ENCODE measurements around the gene CDH9.

CDH9 gene, protein sequence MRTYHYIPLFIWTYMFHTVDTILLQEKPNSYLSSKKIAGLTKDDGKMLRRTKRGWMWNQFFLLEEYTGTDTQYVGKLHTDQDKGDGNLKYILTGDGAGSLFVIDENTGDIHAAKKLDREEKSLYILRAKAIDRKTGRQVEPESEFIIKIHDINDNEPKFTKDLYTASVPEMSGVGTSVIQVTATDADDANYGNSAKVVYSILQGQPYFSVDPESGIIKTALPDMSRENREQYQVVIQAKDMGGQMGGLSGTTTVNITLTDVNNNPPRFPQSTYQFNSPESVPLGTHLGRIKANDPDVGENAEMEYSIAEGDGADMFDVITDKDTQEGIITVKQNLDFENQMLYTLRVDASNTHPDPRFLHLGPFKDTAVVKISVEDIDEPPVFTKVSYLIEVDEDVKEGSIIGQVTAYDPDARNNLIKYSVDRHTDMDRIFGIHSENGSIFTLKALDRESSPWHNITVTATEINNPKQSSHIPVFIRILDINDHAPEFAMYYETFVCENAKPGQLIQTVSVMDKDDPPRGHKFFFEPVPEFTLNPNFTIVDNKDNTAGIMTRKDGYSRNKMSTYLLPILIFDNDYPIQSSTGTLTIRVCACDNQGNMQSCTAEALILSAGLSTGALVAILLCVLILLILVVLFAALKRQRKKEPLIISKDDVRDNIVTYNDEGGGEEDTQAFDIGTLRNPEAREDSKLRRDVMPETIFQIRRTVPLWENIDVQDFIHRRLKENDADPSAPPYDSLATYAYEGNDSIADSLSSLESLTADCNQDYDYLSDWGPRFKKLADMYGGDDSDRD

DNA sequence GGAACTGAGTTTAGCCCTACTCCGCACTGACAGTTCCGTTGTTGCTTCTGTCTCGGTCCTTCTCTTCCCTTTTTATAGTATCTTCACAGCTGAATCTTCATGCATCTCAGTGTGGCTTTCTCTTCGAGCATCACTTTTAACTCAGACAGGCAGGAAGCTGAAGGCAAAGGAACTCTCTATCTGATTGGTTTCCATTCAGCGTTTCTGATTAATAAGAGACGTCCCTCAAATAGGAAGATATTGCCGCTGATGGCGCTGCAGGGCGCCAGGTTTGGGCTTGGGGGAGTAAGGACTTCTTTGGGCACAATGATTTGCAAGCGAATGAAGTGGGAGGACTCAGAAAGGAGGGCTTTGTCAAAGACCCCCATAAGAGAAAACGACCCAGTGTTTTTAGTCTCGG lies at the start of gene CDH9:
Gene CDH9 (minus strand): TSS at position 111 of the 400 bp plus-strand sequence. CDS start 50,253 bp downstream, outside the sequence.
- Histone ChIP-seq H3K4me1 (ENCODE audit: control insufficient read depth in 2 of 2, insufficient read depth in 2 of 2, low read length in 2 of 2) (no peaks in the 10 kb centered on the region), H3K36me3 (ENCODE audit: control insufficient read depth in 2 of 2, insufficient read depth in 2 of 2, low read length in 2 of 2) (no peaks in the 10 kb centered on the region), H3K9me3 (ENCODE audit: control insufficient read depth in 2 of 2, low read length in 2 of 2) (peaks cover 2 to 3% of the 10 kb centered on the region in 2 donors), H3K9ac (ENCODE audit: low read depth in 1 of 2, low read length in 2 of 2) (no peak within 1 kb of the TSS), H3K4me3 (ENCODE audit: low read length in 2 of 2) (no peak within 1 kb of the TSS), H3K27ac (ENCODE audit: low read depth in 2 of 2, low read length in 2 of 2) (no peak within 1 kb of the TSS), H3K27me3 (ENCODE audit: control insufficient read depth in 2 of 2, insufficient read depth in 2 of 2, low read length in 2 of 2) (no peaks in the 10 kb centered on the region)

DNA sequence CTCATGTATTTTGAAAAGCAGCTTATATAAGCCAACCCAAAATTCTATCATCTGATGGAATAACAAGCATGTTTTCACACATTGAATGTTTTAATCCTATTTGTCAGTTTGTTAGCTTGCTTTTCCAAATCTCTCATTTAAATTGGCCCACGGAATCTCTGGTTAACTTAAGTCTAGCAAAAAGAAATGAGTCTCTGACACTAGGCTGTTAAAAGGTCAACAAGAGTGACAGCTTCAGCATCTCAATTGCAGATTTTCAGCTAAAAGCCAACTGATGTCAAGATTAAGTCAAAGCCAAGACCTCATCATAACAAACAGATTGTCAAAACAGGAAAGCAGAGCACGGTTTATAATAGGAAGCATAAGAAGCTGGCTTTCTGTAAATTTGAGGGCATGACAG lies 49.4 kb upstream of the CDH9 start:
- Histone ChIP-seq H3K4me3 (ENCODE audit: low read length in 2 of 2) (no peak overlapping the region), H3K9ac (ENCODE audit: low read depth in 1 of 2, low read length in 2 of 2) (no peak overlapping the region), H3K9me3 (ENCODE audit: control insufficient read depth in 2 of 2, low read length in 2 of 2) (no peaks in the 10 kb centered on the region), H3K27ac (ENCODE audit: low read depth in 2 of 2, low read length in 2 of 2) (no peak overlapping the region), H3K4me1 (ENCODE audit: control insufficient read depth in 2 of 2, insufficient read depth in 2 of 2, low read length in 2 of 2) (no peaks in the 10 kb centered on the region), H3K36me3 (ENCODE audit: control insufficient read depth in 2 of 2, insufficient read depth in 2 of 2, low read length in 2 of 2) (no peaks in the 10 kb centered on the region), H3K27me3 (ENCODE audit: control insufficient read depth in 2 of 2, insufficient read depth in 2 of 2, low read length in 2 of 2) (no peaks in the 10 kb centered on the region)

DNA sequence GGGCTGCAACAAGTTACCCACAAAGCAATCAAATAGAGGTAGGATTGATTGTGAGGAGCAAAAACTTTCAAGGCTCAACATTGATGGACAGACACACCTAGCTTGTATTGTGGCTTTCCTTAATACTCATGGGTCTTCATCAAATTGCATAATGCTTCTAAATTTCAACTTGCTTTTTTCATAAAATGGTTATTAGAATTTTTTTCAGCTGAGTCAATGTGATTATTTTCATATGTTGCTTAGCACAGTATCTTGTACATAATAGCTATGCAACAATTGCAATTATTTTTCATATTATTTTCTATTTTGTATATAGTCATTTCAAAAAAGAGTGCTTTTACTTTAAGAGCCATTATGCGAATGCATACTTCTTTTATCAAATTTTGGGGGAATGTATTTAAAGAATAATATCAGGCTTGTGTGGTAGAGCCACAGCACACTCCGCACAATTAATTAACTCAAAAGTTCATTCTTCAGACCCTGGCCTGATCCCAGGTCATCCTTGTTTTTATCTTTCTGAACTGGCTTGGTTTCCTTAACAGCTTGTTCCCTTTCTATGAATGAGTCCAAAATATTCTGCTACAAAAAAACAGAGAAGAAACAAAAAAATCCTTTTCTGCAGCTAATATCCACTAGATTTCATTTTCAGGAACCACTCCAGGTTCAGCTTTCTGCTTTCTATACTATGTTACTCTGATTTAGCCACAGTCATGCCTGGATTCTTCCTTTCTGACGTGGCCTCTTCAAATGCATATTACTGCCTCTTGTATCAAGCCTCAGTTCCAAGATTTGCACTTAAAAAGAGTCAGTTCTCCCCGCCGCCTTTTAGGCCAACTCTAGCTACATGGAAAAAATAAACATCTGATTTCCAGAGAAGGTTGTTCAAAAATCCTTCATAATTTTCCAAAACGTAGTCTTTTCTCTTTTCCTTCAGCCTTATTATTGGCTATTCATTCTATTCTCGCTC lies 45.3 kb upstream of the CDH9 start:
- H3K27me3 ChIP-seq (ENCODE audit: control insufficient read depth in 2 of 2, insufficient read depth in 2 of 2, low read length in 2 of 2), result no peaks in the 10 kb centered on the region
- no peaks in the 10 kb centered on the region for H3K36me3 ChIP-seq (ENCODE audit: control insufficient read depth in 2 of 2, insufficient read depth in 2 of 2, low read length in 2 of 2)
- no peaks in the 10 kb centered on the region for H3K4me1 ChIP-seq (ENCODE audit: control insufficient read depth in 2 of 2, insufficient read depth in 2 of 2, low read length in 2 of 2)
- no peaks in the 10 kb centered on the region for H3K9me3 ChIP-seq (ENCODE audit: control insufficient read depth in 2 of 2, low read length in 2 of 2)
- H3K9ac ChIP-seq (ENCODE audit: low read depth in 1 of 2, low read length in 2 of 2), result no peak overlapping the region
- no peak overlapping the region for H3K27ac ChIP-seq (ENCODE audit: low read depth in 2 of 2, low read length in 2 of 2)
- no peak overlapping the region for H3K4me3 ChIP-seq (ENCODE audit: low read length in 2 of 2)

DNA sequence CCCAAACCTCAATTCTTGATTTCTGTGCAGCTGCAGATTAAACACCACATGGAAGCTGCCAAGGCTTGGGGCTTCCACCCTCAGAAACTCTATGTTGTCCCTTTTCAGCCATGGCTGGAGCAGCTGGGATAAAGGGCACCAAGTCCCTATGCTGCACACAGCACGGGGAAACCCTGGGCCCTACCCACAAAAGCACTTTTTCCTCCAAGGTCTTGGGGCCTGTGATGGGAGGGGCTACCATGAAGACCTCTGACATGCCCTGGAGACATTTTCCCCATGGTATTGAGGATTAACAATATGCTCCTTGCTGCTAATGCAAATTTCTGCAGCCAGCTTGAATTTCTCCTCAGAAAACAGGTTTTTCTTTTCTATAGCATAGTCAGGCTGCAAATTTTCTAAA lies 41.8 kb upstream of the CDH9 start:
- Histone ChIP-seq H3K27me3 (ENCODE audit: control insufficient read depth in 2 of 2, insufficient read depth in 2 of 2, low read length in 2 of 2) (no peaks in the 10 kb centered on the region), H3K36me3 (ENCODE audit: control insufficient read depth in 2 of 2, insufficient read depth in 2 of 2, low read length in 2 of 2) (no peaks in the 10 kb centered on the region), H3K27ac (ENCODE audit: low read depth in 2 of 2, low read length in 2 of 2) (no peak overlapping the region), H3K9me3 (ENCODE audit: control insufficient read depth in 2 of 2, low read length in 2 of 2) (no peaks in the 10 kb centered on the region), H3K9ac (ENCODE audit: low read depth in 1 of 2, low read length in 2 of 2) (no peak overlapping the region), H3K4me3 (ENCODE audit: low read length in 2 of 2) (no peak overlapping the region), H3K4me1 (ENCODE audit: control insufficient read depth in 2 of 2, insufficient read depth in 2 of 2, low read length in 2 of 2) (no peaks in the 10 kb centered on the region)

DNA sequence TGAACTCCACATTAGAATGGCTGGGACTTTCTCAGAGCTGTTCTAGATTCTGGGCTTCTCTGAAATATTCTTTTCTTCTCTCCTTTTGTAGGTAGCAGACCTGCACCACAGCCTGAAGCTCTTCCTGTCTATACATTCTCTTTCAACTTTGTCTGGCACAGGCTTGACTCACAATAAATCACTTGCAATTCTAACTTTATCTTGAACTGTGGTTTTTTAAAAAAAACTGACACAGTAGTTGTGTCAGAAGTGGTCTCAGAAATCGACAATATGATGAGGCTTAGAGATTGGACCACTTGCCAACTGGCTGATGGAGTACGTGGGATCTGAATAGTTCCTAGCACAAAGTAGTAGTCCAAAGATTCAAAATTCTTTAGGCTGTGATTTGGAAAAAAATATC lies 24.1 kb upstream of the CDH9 start:
- H3K27me3 ChIP-seq (ENCODE audit: control insufficient read depth in 2 of 2, insufficient read depth in 2 of 2, low read length in 2 of 2), result no peaks in the 10 kb centered on the region
- H3K4me1 ChIP-seq (ENCODE audit: control insufficient read depth in 2 of 2, insufficient read depth in 2 of 2, low read length in 2 of 2), result no peaks in the 10 kb centered on the region
- no peak overlapping the region for H3K27ac ChIP-seq (ENCODE audit: low read depth in 2 of 2, low read length in 2 of 2)
- no peak overlapping the region for H3K4me3 ChIP-seq (ENCODE audit: low read length in 2 of 2)
- no peaks in the 10 kb centered on the region for H3K36me3 ChIP-seq (ENCODE audit: control insufficient read depth in 2 of 2, insufficient read depth in 2 of 2, low read length in 2 of 2)
- no peaks in the 10 kb centered on the region for H3K9me3 ChIP-seq (ENCODE audit: control insufficient read depth in 2 of 2, low read length in 2 of 2)
- no peak overlapping the region for H3K9ac ChIP-seq (ENCODE audit: low read depth in 1 of 2, low read length in 2 of 2)

DNA sequence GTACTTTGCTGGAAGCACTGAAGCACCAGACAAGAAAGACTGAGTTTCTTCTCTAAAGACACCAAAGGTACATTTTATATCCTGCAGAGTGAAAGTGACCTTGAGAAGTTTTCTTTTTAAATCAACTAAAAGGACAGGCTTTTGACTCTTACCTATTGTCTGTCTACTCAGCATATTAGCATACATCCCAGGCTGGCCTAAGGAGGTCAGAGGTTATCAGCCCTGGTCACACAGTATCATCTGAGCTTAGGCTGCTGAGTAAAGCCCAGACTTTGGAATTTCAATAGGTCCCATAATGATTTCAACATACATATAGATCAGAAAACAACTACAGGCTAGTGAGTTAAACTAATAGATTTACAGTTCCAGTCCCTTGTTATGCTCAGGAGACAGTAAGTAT lies 10.1 kb upstream of the CDH9 start:
- no peaks in the 10 kb centered on the region for H3K36me3 ChIP-seq (ENCODE audit: control insufficient read depth in 2 of 2, insufficient read depth in 2 of 2, low read length in 2 of 2)
- H3K4me1 ChIP-seq (ENCODE audit: control insufficient read depth in 2 of 2, insufficient read depth in 2 of 2, low read length in 2 of 2), result no peaks in the 10 kb centered on the region
- peaks cover 0 to 2% of the 10 kb centered on the region in 2 donors for H3K9me3 ChIP-seq (ENCODE audit: control insufficient read depth in 2 of 2, low read length in 2 of 2)
- no peak overlapping the region for H3K27ac ChIP-seq (ENCODE audit: low read depth in 2 of 2, low read length in 2 of 2)
- no peaks in the 10 kb centered on the region for H3K27me3 ChIP-seq (ENCODE audit: control insufficient read depth in 2 of 2, insufficient read depth in 2 of 2, low read length in 2 of 2)
- no peak overlapping the region for H3K4me3 ChIP-seq (ENCODE audit: low read length in 2 of 2)
- no peak overlapping the region for H3K9ac ChIP-seq (ENCODE audit: low read depth in 1 of 2, low read length in 2 of 2)

DNA sequence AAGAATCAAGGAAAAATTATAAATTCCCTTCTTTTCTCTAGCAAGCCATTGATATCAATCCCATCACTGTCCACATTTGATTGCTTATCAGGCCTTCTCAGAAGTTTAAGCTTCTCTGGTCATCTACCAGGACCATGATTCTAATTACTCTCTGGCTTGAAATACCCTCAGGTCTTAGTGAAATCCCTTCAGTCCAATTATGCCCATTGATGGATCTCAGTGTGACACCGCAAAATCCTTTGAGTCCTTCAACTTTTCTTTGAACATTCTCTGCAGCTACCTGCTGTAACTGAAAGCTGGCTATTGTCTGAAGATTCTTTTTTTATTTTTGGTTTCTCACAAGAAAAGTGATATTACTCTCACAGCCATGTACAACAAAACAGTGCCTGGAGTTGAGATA lies 3.0 kb upstream of the CDH9 start:
- no peaks in the 10 kb centered on the region for H3K27me3 ChIP-seq (ENCODE audit: control insufficient read depth in 2 of 2, insufficient read depth in 2 of 2, low read length in 2 of 2)

DNA sequence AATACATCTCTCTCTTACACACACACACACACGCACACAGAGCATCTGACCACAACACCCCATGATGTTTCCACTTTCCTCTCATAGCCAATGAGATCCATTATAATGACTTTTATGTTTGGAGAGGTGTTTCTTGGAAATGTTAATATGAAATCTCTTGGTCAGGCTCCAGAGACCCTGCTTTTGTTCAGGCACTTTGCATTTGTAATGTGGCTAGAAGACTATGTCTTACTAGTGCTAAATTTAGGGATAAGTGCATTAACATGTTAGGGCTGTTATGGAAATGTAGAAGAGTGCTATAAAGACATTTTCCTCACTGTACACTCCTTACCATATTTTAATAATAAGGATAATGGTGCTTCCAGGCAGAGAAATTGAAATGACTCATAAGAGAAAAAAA lies 3.8 kb downstream of the CDH9 start:
- Histone ChIP-seq H3K4me1 (ENCODE audit: control insufficient read depth in 2 of 2, insufficient read depth in 2 of 2, low read length in 2 of 2) (no peaks in the 10 kb centered on the region), H3K36me3 (ENCODE audit: control insufficient read depth in 2 of 2, insufficient read depth in 2 of 2, low read length in 2 of 2) (no peaks in the 10 kb centered on the region), H3K27me3 (ENCODE audit: control insufficient read depth in 2 of 2, insufficient read depth in 2 of 2, low read length in 2 of 2) (no peaks in the 10 kb centered on the region), H3K27ac (ENCODE audit: low read depth in 2 of 2, low read length in 2 of 2) (no peak overlapping the region), H3K9me3 (ENCODE audit: control insufficient read depth in 2 of 2, low read length in 2 of 2) (peaks cover 2 to 3% of the 10 kb centered on the region in 2 donors), H3K9ac (ENCODE audit: low read depth in 1 of 2, low read length in 2 of 2) (no peak overlapping the region), H3K4me3 (ENCODE audit: low read length in 2 of 2) (no peak overlapping the region)

More for the DNA sequence above, 3.0 kb upstream of the CDH9 start:
- Histone ChIP-seq H3K27ac (ENCODE audit: low read depth in 2 of 2, low read length in 2 of 2) (no peak overlapping the region), H3K4me3 (ENCODE audit: low read length in 2 of 2) (no peak overlapping the region), H3K9ac (ENCODE audit: low read depth in 1 of 2, low read length in 2 of 2) (no peak overlapping the region), H3K9me3 (ENCODE audit: control insufficient read depth in 2 of 2, low read length in 2 of 2) (peaks cover 0 to 2% of the 10 kb centered on the region in 2 donors), H3K36me3 (ENCODE audit: control insufficient read depth in 2 of 2, insufficient read depth in 2 of 2, low read length in 2 of 2) (no peaks in the 10 kb centered on the region), H3K4me1 (ENCODE audit: control insufficient read depth in 2 of 2, insufficient read depth in 2 of 2, low read length in 2 of 2) (no peaks in the 10 kb centered on the region)

DNA sequence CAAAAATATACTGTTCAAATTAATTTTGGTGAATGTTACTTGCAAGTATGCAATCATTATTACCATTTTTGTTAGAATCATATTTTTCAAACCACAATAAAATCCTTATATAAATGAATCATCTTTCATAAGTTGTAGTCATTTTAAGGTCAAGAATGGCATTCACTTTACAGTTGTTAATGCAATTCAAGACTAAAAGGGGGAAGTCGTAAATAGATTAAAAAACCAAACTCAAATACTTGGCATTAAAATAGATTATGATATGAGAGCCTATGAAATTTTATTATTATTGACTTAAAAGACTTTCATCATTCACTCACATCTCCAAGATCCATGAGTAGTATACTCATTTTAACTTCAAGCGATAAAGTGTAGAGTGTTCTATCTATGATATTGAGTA lies 11.6 kb downstream of the CDH9 start:
- Histone ChIP-seq H3K27ac (ENCODE audit: low read depth in 2 of 2, low read length in 2 of 2) (no peak overlapping the region), H3K9me3 (ENCODE audit: control insufficient read depth in 2 of 2, low read length in 2 of 2) (no peaks in the 10 kb centered on the region), H3K4me1 (ENCODE audit: control insufficient read depth in 2 of 2, insufficient read depth in 2 of 2, low read length in 2 of 2) (no peaks in the 10 kb centered on the region), H3K9ac (ENCODE audit: low read depth in 1 of 2, low read length in 2 of 2) (no peak overlapping the region), H3K4me3 (ENCODE audit: low read length in 2 of 2) (no peak overlapping the region), H3K36me3 (ENCODE audit: control insufficient read depth in 2 of 2, insufficient read depth in 2 of 2, low read length in 2 of 2) (no peaks in the 10 kb centered on the region), H3K27me3 (ENCODE audit: control insufficient read depth in 2 of 2, insufficient read depth in 2 of 2, low read length in 2 of 2) (no peaks in the 10 kb centered on the region)
